Measurements from ENCODE around the gene ABCA6.

ABCA6 gene

DNA sequence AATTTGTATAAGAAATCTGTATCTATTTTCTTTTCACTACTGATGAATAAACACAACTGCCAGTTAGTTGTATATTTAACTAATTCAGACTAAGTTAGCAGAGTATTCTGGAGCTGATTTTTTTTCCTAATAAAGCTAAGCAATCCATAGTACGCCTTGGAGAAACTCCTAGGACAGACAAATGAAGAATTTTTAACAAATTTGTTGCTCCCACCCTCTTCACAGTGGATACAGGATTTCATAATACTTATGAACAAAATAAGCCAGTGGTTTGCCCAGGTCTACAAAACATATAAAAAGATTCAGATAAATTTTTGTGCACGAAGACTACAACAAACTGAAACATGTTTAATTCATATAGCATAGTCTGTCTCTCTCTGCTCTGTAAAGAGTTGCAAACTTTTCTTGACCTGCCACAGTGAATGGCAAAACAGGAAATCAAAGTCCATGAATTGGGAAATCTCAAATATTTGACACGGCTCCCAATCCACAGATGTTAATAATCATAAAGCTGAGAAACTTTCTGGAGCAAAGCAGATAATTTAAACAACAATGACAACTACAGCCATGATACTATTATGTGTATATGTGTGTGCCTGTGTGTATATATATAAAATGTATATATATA, 594 bp upstream of the ABCA6 start:
- DNase-seq (ENCODE audit: low read depth): peak; percentile 87
- TF ChIP-seq, protein P1, sequence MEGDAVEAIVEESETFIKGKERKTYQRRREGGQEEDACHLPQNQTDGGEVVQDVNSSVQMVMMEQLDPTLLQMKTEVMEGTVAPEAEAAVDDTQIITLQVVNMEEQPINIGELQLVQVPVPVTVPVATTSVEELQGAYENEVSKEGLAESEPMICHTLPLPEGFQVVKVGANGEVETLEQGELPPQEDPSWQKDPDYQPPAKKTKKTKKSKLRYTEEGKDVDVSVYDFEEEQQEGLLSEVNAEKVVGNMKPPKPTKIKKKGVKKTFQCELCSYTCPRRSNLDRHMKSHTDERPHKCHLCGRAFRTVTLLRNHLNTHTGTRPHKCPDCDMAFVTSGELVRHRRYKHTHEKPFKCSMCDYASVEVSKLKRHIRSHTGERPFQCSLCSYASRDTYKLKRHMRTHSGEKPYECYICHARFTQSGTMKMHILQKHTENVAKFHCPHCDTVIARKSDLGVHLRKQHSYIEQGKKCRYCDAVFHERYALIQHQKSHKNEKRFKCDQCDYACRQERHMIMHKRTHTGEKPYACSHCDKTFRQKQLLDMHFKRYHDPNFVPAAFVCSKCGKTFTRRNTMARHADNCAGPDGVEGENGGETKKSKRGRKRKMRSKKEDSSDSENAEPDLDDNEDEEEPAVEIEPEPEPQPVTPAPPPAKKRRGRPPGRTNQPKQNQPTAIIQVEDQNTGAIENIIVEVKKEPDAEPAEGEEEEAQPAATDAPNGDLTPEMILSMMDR (conservative IDR thresholded peaks at IDR 0.05; ENCODE audit: low read length): no peak
- H3K4me3 ChIP-seq (ENCODE audit: low read length): peak overlapping the region; percentile 39

- TF ChIP-seq, protein P1 (conservative IDR thresholded peaks at IDR 0.05; ENCODE audit: low read length): no peak
- DNase-seq (ENCODE audit: low read depth): no peak
- H3K4me3 ChIP-seq (ENCODE audit: low read length): no peak overlapping the region
Measured at GRCh38 chr17:69134112-69134511, 7.6 kb downstream of the ABCA6 start.

- no peak overlapping the region for H3K4me3 ChIP-seq (ENCODE audit: low read length)
- TF ChIP-seq, protein P1 (conservative IDR thresholded peaks at IDR 0.05; ENCODE audit: low read length): no peak
- DNase-seq (ENCODE audit: low read depth): no peak
Measured at GRCh38 chr17:69130627-69131296, 10.9 kb downstream of the ABCA6 start.

DNA sequence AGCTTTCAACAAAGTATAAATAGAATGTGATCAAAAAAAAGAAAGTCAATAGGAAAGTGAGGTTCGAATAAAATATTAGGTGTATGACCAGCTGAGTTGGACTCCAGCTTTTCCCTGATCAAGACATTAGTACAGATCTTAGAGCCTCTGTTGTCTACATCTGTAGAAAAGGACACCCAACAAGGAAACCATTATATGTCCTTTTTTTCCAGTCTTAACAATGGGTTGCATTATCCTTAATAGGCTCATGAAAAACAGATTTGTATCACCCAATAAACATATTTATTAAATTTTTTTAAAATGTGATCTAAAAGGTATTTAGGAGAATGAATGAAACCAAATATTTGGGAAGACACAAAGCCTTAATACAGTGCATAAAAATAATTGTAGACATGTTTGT, 18.1 kb downstream of the ABCA6 start:
- TF ChIP-seq, protein P1 (conservative IDR thresholded peaks at IDR 0.05; ENCODE audit: low read length): no peak
- DNase-seq (ENCODE audit: low read depth): no peak
- H3K4me3 ChIP-seq (ENCODE audit: low read length): no peak overlapping the region

DNA sequence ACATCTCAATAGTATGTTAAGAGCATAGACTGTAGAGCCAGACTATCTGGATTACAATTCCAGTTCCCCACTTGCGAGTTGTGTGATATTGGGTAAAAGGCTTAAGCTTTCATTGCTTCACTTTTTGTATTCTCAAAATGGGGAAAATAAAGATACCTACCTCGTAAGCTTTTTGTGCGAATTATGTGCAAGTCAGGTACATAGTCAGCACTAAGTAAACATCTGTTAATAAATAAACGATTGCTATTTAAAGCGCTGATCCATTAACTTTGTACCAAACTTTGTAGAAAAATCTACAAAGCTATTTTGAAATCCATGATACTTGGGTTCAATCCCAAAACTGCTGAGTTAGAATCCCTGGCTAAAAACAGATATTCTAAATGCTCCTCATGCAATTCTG, 19.6 kb downstream of the ABCA6 start:
- DNase-seq (ENCODE audit: low read depth): no peak
- no peak overlapping the region for H3K4me3 ChIP-seq (ENCODE audit: low read length)
- TF ChIP-seq, protein P1 (conservative IDR thresholded peaks at IDR 0.05; ENCODE audit: low read length): no peak

DNA sequence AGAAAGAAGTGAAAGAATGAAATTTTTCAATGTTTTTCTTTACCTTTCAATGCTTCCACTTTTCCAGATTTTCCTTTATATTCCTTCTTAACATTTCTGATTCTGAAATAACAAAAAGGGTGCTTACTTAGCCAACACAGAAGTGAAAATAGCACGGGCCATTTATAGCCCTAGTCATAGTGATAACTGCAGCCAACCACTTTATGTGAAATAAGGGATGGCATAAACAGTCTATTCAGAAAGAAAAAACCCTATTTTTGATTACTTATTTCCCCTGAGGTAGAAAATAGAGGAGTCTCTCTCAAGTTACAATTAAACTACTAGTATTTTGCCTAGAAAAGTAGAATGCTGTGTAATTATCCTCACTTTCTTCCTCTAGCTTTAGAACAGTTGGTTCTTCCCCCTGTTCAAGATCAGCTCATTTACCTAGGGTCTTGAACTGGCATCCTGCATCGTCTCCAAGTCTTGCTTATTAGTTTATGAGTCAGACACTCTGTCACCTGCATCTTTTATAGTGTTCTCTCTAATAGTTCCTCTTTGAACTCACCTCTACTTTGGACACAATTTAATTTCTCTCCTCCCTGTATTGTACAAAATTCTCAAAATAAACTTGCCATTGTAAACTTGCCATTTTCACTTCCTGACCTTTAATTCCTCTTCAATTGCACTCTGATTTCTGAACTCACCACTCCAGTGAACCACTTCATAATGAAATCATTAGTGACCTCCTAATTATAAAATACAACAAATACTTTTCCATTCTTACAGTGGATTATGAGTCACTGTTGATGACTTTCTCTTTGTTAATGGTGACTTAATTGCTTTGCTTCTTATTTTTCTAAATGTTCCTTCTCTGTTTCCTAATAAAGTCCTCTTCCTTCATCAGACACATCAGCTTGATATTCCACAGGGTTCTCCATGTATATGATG, 23.6 kb downstream of the ABCA6 start:
- H3K4me3 ChIP-seq (ENCODE audit: low read length): no peak overlapping the region
- no peak for DNase-seq (ENCODE audit: low read depth)
- TF ChIP-seq, protein P1 (conservative IDR thresholded peaks at IDR 0.05; ENCODE audit: low read length): no peak
